BJ (cell line): Measurements from ENCODE around the gene STON2. TPM values are rescaled to one million over a fixed set of nuclear protein-coding genes. Genes with fewer than 3 reads are reported as not detected.

Experiments
- CTCF ChIA-PET: fragments of 350-600 bp; formaldehyde crosslinking; extraction: SDS; loops from one replicate; lab custom pipeline; 2021; ENCODE audit warnings: antibody characterized with exemption, inconsistent platforms; lab: Yijun Ruan, JAX
- POLR2A ChIA-PET: fragments of 300-600 bp; sonication (Branson Sonifier 250); formaldehyde crosslinking; extraction: SDS; loops from one replicate; lab custom pipeline; 2021; ENCODE audit warnings: antibody characterized with exemption; lab: Charles Lee
- DNase-seq: peaks from one replicate; pipeline ENCODE4 v3.0.0-alpha.2; 2011; ENCODE audit warnings: low read depth
- H3K27me3 ChIP-seq: 2 replicates; pipeline ENCODE4 v1.6.0; 2011; ENCODE audit warnings: low read length; ENCODE audit not compliant: control insufficient read depth, insufficient read depth
- H3K36me3 ChIP-seq: 2 replicates; pipeline ENCODE4 v1.5.1; 2011; ENCODE audit warnings: low read length; ENCODE audit not compliant: control insufficient read depth, insufficient read depth
- H3K4me3 ChIP-seq: 2 replicates; pipeline ENCODE4 v1.5.1; 2011; ENCODE audit warnings: low read depth, mild to moderate bottlenecking, control low read depth, low read length
- CTCF ChIP-seq: IDR thresholded peaks from 2 replicates; pipeline ENCODE4 v1.5.1; 2011; ENCODE audit warnings: low read depth, mild to moderate bottlenecking, control low read depth, inconsistent platforms, low read length, moderate library complexity; ENCODE audit not compliant: insufficient read depth
- polyA plus RNA-seq: library from polyadenylated mRNA; depleted of rRNA; stranded (reverse); fragments of >200 nt; gene quantifications from 2 replicates; pipeline ENCODE4 v1.2.3, GENCODE V29; 2011

The STON2 gene
- polyA plus RNA-seq, 1 experiment = not detected

DNA sequence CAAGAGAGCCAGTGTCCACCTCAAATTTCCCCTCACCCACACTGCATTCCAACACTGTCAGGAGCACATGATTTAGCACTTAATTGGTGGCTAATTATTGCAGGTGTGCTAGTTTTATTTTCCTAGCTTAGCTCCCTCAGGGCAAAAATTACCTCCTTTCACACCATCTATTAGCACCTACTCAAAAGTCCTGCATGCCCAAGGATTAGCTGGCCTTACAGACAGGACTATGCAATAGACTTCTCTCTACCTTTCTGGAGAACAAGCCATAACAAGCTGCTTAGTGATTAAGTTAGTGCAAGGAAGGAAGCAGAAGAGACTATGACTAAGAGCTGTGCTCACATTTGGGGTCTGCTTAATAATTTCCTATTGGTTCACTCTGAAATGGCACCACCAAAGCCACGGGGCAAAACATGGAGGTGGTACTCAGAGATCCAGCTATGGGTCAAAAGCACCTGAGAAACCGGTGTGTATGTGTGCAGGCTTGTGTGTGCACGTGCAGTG lies 69.5 kb downstream of the STON2 start:
- no peak overlapping the region for H3K4me3 ChIP-seq
- TF ChIP-seq CTCF = no peak
- no peaks in the 10 kb centered on the region for H3K27me3 ChIP-seq
- CTCF ChIA-PET = no interaction called here
- H3K36me3 ChIP-seq = no peaks in the 10 kb centered on the region
- DNase-seq = no peak
- POLR2A ChIA-PET = no interaction called here

- Histone ChIP-seq H3K36me3 (no peaks in the 10 kb centered on the region), H3K27me3 (no peaks in the 10 kb centered on the region), H3K4me3 (no peak overlapping the region)
- DNase-seq = no peak
- no peak for TF ChIP-seq CTCF
- ChIA-PET CTCF (no interaction called here), POLR2A (no interaction called here)
Measured at GRCh38 chr14:81329640-81330381, 70.3 kb downstream of the STON2 start.

DNA sequence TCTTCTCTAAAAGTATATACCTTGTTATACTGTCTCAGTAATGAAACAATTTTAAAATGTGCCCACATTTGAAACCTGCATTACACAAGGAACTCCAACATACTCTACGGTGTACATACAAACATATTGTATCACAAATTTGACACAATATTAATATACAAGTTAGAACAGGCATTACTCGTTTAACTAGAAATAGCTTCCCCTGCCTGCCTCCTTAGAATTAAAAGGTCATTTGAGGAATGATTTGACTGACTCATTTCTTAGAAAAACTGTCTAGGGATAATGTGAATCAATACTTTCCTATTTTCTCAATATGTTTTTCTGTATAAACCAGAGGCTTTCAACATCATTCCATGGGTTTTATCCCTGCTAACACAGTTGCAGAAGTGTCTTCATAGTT lies 73.7 kb downstream of the STON2 start:
- CTCF ChIA-PET = no interaction called here
- no peak overlapping the region for H3K4me3 ChIP-seq
- DNase-seq = no peak
- H3K36me3 ChIP-seq = no peaks in the 10 kb centered on the region
- TF ChIP-seq CTCF = no peak
- POLR2A ChIA-PET = no interaction called here
- H3K27me3 ChIP-seq = no peaks in the 10 kb centered on the region

GRCh38 chr14:81324011-81324410 lies 76.1 kb downstream of the STON2 start:
- H3K4me3 ChIP-seq = no peak overlapping the region
- POLR2A ChIA-PET = no interaction called here
- DNase-seq = no peak
- CTCF ChIA-PET = no interaction called here
- no peak for TF ChIP-seq CTCF
- no peaks in the 10 kb centered on the region for H3K36me3 ChIP-seq
- H3K27me3 ChIP-seq = no peaks in the 10 kb centered on the region

DNA sequence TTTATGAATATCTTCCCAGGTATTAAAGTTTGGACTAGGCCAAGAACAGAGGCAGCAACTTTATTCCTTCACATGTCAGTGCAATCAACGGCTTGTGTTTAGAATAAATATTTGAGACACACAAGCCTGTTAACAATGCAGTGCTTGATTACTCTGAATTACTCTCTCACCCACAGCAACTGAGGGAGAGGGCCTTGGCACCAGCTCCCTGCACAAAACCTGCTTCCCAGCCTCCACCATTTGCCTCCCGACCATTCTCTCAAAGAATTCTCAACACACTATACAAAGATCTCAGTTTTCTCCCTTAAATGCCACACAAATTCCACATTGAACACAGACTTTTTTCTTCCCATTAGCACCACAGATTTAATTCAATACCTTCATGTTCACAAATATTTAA lies 77.0 kb downstream of the STON2 start:
- DNase-seq = no peak
- TF ChIP-seq CTCF = no peak
- H3K4me3 ChIP-seq = no peak overlapping the region
- POLR2A ChIA-PET = no interaction called here
- H3K36me3 ChIP-seq = no peaks in the 10 kb centered on the region
- no peaks in the 10 kb centered on the region for H3K27me3 ChIP-seq
- CTCF ChIA-PET = no interaction called here
